Measurements from ENCODE around the gene AGMAT. TPM values are rescaled to one million over a fixed set of nuclear protein-coding genes. Genes with fewer than 3 reads are reported as not detected.
A peak's percentile ranks its signal among the peaks of the same experiment; 100 is the strongest.
"Not testable (repeated sequence)": the region's sequence is repeated elsewhere in the genome, so short reads cannot be mapped to it uniquely, and the experiment has no call there.

AGMAT gene
- polyA plus RNA-seq, 1 donor from 2014 or later: 11.8 TPM

- Mint-ChIP-seq H3K4me1 (peaks cover 40 to 42% (median 42%) of the 10 kb centered on the region in 3 donors), H3K27ac (peak overlapping the region in 2 of 3 donors; percentile 53 to 85), H3K27me3 (no peaks in the 10 kb centered on the region), H3K9me3 (no peaks in the 10 kb centered on the region), H3K36me3 (peaks cover 5% of the 10 kb centered on the region), H3K4me3 (peak overlapping the region; percentile 30 to 90 (median 81))
Observed at GRCh38 chr1:15620155-15620545, 35.3 kb upstream of the AGMAT start.

DNA sequence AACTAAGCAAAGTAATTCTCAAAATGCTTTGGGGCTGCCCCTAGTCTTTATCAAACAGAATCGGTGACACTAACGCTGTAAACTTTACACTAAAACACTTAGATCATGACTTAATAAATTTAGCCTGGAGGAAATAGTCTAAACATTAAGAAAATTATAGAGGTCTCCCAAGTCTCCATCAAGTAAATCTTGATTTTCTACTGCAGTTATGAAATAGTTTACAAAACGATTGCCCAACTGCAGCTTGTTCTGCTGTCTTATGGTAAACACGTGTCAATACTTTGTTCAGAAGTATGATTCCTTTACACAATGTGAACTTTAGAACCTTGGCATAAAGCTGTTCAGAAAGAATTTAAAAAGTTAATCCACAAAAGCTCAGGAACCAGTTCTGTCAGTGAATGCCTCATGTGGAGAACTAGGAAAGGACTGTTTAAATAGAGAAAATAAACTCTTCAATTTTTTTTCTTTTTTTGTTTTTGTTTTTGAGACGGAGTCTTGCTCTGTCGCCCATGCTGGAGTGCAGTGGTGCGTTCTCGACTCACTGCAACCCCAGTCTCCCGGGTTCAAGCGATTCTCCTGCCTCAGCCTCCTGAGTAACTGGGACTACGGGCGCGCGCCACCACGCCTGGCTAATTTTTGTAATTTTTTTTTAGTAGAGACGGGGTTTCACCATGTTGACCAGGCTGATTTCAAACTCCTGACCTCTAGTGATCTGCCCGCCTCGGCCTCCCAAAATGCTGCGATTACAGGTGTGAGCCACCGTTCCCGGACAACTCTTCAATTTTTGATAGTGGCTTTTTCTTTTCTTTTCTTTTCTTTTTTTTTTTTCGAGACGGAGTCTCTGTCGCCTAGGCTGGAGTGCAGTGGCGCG lies 34.0 kb upstream of the AGMAT start:
- peaks cover 31 to 36% (median 32%) of the 10 kb centered on the region in 3 donors for H3K4me1 Mint-ChIP-seq
- H3K9me3 Mint-ChIP-seq: no peaks in the 10 kb centered on the region
- H3K27ac Mint-ChIP-seq: peak overlapping the region; percentile 96 to 98 (median 96)
- no peaks in the 10 kb centered on the region for H3K27me3 Mint-ChIP-seq
- H3K36me3 Mint-ChIP-seq: peaks cover 5% of the 10 kb centered on the region
- H3K4me3 Mint-ChIP-seq: peak overlapping the region; percentile 92 to 97 (median 95)

DNA sequence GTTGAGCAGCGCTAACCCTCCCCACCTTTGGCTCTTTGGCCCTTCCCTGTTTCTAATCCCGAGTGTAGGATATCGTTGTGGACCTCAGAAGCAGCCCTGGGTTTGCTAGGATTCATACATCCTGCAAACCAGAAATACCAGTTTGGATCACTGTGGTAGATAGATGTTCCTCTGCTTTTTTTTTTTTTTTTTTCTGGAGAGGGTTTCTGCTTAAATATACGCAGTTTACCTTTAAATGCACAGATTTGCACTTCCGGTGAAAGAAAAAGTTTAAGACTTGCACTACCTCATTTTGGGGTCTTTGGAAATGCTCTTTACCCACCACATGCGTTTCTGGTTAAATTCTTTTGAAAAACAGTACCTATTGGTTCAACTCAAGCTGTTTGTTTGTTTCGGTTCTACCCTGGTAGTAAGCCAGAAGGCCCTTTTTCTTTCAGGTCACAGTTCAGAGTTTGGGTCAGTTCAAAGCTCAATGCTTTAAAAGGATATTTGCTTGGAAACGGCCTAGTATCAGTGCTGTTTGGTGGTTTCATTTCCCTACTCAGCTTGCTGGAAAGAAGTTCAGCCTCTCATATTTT lies 33.3 kb upstream of the AGMAT start:
- H3K4me1 Mint-ChIP-seq: peaks cover 31 to 36% (median 32%) of the 10 kb centered on the region in 3 donors
- H3K36me3 Mint-ChIP-seq: peaks cover 5% of the 10 kb centered on the region
- no peaks in the 10 kb centered on the region for H3K27me3 Mint-ChIP-seq
- peak overlapping the region; percentile 92 to 97 (median 95) for H3K4me3 Mint-ChIP-seq
- H3K9me3 Mint-ChIP-seq: no peaks in the 10 kb centered on the region
- H3K27ac Mint-ChIP-seq: peak overlapping the region; percentile 96 to 98 (median 96)

- Mint-ChIP-seq H3K27ac (peak within 1 kb of the TSS; percentile 96 to 98 (median 96)), H3K9me3 (no peaks in the 10 kb centered on the region), H3K27me3 (no peaks in the 10 kb centered on the region), H3K36me3 (peaks cover 5% of the 10 kb centered on the region), H3K4me1 (peaks cover 25 to 30% (median 27%) of the 10 kb centered on the region in 3 donors), H3K4me3 (peak within 1 kb of the TSS; percentile 92 to 97 (median 95))
Observed at GRCh38 chr1:15617173-15618076, 32.6 kb upstream of the AGMAT start, which contains the start of gene DDI2. DDI2 (plus strand) TSS chr1:15617458; CDS start chr1:15617671, 213 bp downstream.

GRCh38 chr1:15616373-15617172 lies 31.7 kb upstream of the AGMAT start:
- peaks cover 5% of the 10 kb centered on the region for H3K36me3 Mint-ChIP-seq
- H3K4me1 Mint-ChIP-seq: peaks cover 22 to 24% (median 23%) of the 10 kb centered on the region in 3 donors
- no peaks in the 10 kb centered on the region for H3K9me3 Mint-ChIP-seq
- peak overlapping the region; percentile 92 to 97 (median 95) for H3K4me3 Mint-ChIP-seq
- H3K27me3 Mint-ChIP-seq: no peaks in the 10 kb centered on the region
- H3K27ac Mint-ChIP-seq: peak overlapping the region; percentile 84 to 98 (median 96)

GRCh38 chr1:15610167-15610566 lies 25.3 kb upstream of the AGMAT start:
- Mint-ChIP-seq H3K9me3 (no peaks in the 10 kb centered on the region), H3K4me3 (no peak overlapping the region), H3K36me3 (no peaks in the 10 kb centered on the region), H3K4me1 (no peaks in the 10 kb centered on the region), H3K27ac (peak overlapping the region in 1 of 3 donors; percentile 21), H3K27me3 (no peaks in the 10 kb centered on the region)

DNA sequence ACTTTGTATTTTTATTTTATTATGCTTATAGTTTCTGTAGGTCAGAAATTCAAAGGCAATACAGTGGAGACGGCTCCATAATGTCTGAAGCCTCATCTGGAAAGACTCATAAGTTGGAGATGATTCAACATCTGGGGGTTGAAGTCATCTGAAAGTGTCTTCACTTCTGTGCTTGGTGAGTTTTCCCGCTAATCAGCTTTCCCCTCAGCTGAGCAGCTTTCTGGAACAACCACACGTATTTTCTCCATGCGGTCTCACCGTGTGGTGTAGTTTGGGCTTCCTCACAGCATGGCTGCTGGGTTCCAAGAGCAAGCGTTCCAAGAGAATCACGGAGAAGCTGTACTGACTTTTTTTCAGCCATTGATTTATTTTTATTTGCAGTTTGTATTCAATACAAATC lies 24.8 kb upstream of the AGMAT start:
- Mint-ChIP-seq H3K4me3 (no peak overlapping the region), H3K27me3 (no peaks in the 10 kb centered on the region), H3K4me1 (no peaks in the 10 kb centered on the region), H3K36me3 (no peaks in the 10 kb centered on the region), H3K9me3 (no peaks in the 10 kb centered on the region), H3K27ac (peak overlapping the region in 1 of 3 donors; percentile 21)

DNA sequence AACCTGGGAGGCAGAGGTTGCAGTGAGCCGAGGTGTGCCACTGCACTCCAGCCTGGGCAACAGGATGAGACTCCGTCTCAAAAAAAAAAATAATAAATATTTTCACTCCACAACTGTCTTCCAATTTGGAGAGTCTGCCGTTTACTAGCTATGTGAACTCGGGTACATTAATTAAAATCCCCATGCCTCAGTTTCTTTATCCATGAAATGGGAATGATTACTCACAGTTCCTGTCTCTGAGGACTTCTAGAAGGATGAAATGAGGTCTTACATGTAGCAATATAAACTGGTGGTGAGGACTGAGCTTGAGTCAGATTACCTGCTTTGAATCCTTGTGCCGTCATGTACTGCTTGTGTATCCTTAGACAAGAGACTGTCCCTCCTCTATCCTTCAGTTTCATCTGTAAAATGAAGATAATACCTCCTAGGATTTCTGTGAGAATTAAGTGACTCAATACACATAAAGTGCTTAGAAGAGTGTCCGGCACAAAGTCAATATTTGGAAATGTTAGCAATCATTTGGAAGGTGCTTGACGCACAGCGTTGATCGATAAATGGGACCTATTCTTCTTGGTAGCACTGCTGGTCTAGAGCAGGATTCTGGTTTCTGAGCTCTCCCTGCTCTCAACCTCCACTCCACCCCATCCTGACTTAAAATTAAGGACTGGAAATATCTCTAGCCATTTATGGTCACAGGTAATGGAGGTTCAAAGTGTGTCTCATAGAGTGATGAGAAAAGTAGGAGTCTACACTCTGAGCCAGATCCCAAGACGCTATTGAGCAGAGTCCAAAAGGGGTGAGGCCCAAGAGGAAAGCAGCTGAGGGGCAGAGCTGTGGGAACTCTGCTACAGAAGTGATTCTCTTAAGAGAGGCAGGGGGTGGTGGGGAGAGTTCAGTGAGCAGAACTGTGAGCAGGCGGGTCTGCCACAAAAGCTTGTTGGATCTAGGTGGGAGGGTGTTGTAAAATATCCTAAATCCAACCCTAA lies 20.8 kb upstream of the AGMAT start:
- H3K4me3 Mint-ChIP-seq: peak overlapping the region in 1 of 4 donors; percentile 58
- H3K36me3 Mint-ChIP-seq: no peaks in the 10 kb centered on the region
- H3K4me1 Mint-ChIP-seq: peaks cover 3 to 7% (median 5%) of the 10 kb centered on the region in 3 donors
- H3K27ac Mint-ChIP-seq: peak overlapping the region in 2 of 3 donors; percentile 67 to 73
- H3K9me3 Mint-ChIP-seq: no peaks in the 10 kb centered on the region
- H3K27me3 Mint-ChIP-seq: no peaks in the 10 kb centered on the region

- not testable (repeated sequence) for H3K4me1 Mint-ChIP-seq, H3K36me3 Mint-ChIP-seq, H3K9me3 Mint-ChIP-seq, H3K27me3 Mint-ChIP-seq, H3K27ac Mint-ChIP-seq
- peak overlapping the region; percentile 34 to 94 (median 82) for H3K4me3 Mint-ChIP-seq
Observed at GRCh38 chr1:15604400-15604799, 19.5 kb upstream of the AGMAT start.

DNA sequence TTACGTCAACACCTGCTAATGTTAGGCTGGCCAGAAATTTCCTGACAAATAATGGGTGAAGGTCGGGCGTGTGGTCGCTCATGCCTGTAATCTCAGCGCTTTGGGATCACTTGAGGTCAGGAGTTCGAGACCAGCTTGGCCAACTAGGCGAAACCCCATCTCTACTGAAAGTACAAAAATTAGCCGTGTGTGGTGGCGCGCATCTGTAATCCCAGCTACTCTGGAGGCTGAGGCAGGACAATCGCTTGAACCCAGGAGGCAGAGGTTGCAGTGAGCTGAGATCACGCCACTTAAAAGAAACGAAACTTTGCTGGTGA lies 19.1 kb upstream of the AGMAT start:
- not testable (repeated sequence) for H3K36me3 Mint-ChIP-seq, H3K27me3 Mint-ChIP-seq, H3K4me1 Mint-ChIP-seq, H3K9me3 Mint-ChIP-seq
- Mint-ChIP-seq H3K4me3 (peak overlapping the region; percentile 77 to 94 (median 82)), H3K27ac (peak overlapping the region; percentile 84 to 89 (median 87))

DNA sequence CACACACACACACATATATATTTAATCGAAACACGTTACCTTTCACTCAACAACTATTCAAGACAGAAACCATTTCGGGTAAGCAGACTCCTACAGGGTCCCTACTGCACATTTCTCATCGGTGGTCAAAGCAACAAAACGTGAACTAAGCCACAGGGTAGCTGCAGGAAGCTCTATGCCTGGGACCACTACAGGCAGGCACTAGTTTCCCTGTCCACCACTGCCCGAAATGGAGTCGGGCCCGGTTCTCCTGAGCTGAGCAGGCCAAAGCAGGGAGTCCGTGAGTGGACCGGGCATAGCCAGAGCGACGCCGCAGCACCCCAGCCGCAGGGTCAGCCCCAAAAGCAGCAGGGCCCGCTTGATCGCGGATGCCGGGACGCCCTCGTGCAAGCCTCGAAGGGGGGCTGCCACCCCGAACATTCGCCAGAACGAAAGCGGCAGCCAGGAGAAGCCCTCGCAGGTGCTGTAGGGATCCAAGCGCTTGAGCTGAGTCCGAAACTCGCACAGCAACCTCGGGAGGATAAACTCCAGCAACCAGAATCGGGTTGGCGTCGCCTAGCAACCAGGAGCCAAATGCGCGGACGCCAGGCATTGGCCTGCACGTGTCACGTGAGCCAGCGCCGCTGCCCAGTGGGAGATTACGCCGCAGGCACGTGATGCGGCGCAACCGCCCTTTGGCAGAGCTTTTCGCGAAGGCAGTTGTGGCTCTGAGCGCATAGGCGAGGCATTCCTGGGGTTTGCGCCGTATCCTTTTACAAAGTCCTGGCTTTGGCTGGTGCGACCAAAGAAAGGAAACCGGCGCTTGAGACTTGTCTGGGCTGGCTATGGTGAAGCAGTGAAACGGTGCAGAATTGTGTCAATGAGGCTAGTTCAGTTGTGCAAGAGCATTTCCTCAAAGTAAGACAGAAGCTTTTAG lies 18.5 kb upstream of the AGMAT start:
- peaks cover 3 to 7% (median 5%) of the 10 kb centered on the region in 3 donors for H3K4me1 Mint-ChIP-seq
- H3K4me3 Mint-ChIP-seq: peak overlapping the region; percentile 77 to 94 (median 82)
- H3K27ac Mint-ChIP-seq: peak overlapping the region; percentile 84 to 89 (median 87)

DNA sequence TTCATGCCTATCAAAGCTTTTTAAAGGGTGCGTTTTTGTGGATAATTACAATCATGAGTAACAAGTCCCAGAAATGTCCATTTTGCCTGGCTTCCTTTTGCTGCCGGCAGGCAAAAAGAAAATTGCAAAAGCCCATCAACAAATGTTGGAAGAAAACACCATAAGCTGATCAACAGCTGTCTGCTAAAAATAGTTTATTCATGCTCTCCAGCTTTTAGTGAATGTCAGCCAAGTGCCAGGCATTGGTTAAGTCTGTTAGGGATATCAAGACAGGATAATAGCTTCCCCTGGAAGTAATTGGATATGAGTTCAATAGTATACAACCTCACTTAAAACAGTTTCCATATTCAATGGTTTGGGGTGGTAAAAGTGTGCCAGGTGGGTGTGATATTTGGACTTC lies 13.6 kb upstream of the AGMAT start:
- no peak overlapping the region for H3K27ac Mint-ChIP-seq
- H3K27me3 Mint-ChIP-seq: no peaks in the 10 kb centered on the region
- peaks cover under 1 to 5% (median 2%) of the 10 kb centered on the region in 3 donors for H3K4me1 Mint-ChIP-seq
- H3K9me3 Mint-ChIP-seq: no peaks in the 10 kb centered on the region
- H3K4me3 Mint-ChIP-seq: peak overlapping the region in 1 of 4 donors; percentile 30
- no peaks in the 10 kb centered on the region for H3K36me3 Mint-ChIP-seq

More for the DNA sequence above, 18.5 kb upstream of the AGMAT start:
- no peaks in the 10 kb centered on the region for H3K27me3 Mint-ChIP-seq
- H3K36me3 Mint-ChIP-seq: no peaks in the 10 kb centered on the region
- H3K9me3 Mint-ChIP-seq: no peaks in the 10 kb centered on the region

Measured in IgD-negative memory B cell (primary cell).